HCT116 (cell line): ENCODE results near the gene CAND2. TPM values are rescaled to one million over a fixed set of nuclear protein-coding genes. Genes with fewer than 3 reads are reported as not detected.
"Not testable (repeated sequence)": the region's sequence is repeated elsewhere in the genome, so short reads cannot be mapped to it uniquely, and the experiment has no call there.

Experiments used
- ATAC-seq: fragments of 200-7000 bp; cut with Tn5 transposase; 2 replicates; pipeline ENCODE4 v1.9.1; 2020; ENCODE audit warnings: mild to moderate bottlenecking, moderate library complexity
- BruUV-seq: library from RNA; stranded (reverse); fragments of 400-500 nt; replicated peaks from 2 replicates; lab custom pipeline; 2021; lab: Mats Ljungman, UMichigan
- CTCF ChIA-PET: fragments of 300-600 bp; sonication (Branson Sonifier 250); formaldehyde crosslinking; loops from one replicate; lab custom pipeline; 2021; ENCODE audit warnings: antibody characterized with exemption; lab: Charles Lee
- POLR2A ChIA-PET: fragments of 300-600, 350-600 bp; sonication (Branson Sonifier 250); formaldehyde crosslinking; loops from one replicate; lab custom pipeline; 2021; ENCODE audit warnings: antibody characterized with exemption; lab: Charles Lee
- RAD21 ChIA-PET, 2 experiments: fragments of 300-600 bp; sonication (Branson Sonifier 250); formaldehyde crosslinking; loops; one replicate each; lab custom pipeline; 2023; ENCODE audit warnings: low total read pairs in 2 of 2; ENCODE audit not compliant: uncharacterized antibody in 2 of 2, unreplicated experiment in 2 of 2, low non-redundant PET in 1 of 2; lab: Charles Lee
- DNase-seq: peaks from one replicate; pipeline ENCODE4 v3.0.0-alpha.2; 2010; ENCODE audit warnings: low read depth, low spot score
- H2AFZ ChIP-seq: fragments of 200-600 bp; shearing (Covaris generic), sonication (generic); 2 replicates; pipeline ENCODE4 v1.6.1; 2017; ENCODE audit warnings: low read depth, mixed run types, mixed read lengths, antibody characterized with exemption, low read length; ENCODE audit not compliant: poor library complexity, severe bottlenecking
- H3K27ac ChIP-seq: 2 replicates; pipeline ENCODE4 v1.5.1; 2012; ENCODE audit warnings: low read depth, low read length
- H3K27me3 ChIP-seq: fragments of 200-600 bp; sonication (generic); 2 replicates; pipeline ENCODE4 v1.6.1; 2016; ENCODE audit warnings: mixed run types, low read length, mixed read lengths; ENCODE audit not compliant: insufficient read depth
- H3K36me3 ChIP-seq, 2 experiments: fragments of 200-500 bp in 1 of 2; fragments of 200-600 bp in 1 of 2; sonication (Bioruptor generic) in 1 of 2; sonication (generic) in 1 of 2; 2 replicates each; pipeline versions ENCODE4 v1.5.1 to v1.6.1; 2014 to 2016; ENCODE audit warnings: low read length in 2 of 2, inconsistent platforms in 1 of 2, mixed read lengths in 1 of 2, mixed run types in 1 of 2; ENCODE audit not compliant: insufficient read depth in 2 of 2, control insufficient read depth in 1 of 2
- H3K4me1 ChIP-seq, 2 experiments: fragments of 200-600 bp in 1 of 2; sonication (generic) in 1 of 2; 2 replicates each; pipeline versions ENCODE4 v1.5.1 to v1.6.1; 2012 to 2017; ENCODE audit warnings: low read length in 2 of 2, inconsistent platforms in 1 of 2, mild to moderate bottlenecking in 1 of 2, mixed read lengths in 1 of 2, mixed run types in 1 of 2, moderate library complexity in 1 of 2; ENCODE audit not compliant: insufficient read depth in 2 of 2, control insufficient read depth in 1 of 2
- H3K4me2 ChIP-seq: fragments of 200-600 bp; sonication (generic); 2 replicates; pipeline ENCODE4 v1.6.1; 2017; ENCODE audit warnings: mixed run types, low read length, mixed read lengths
- H3K4me3 ChIP-seq, 2 experiments: fragments of 200-600 bp in 1 of 2; sonication (generic) in 1 of 2; replicated peaks in 1 of 2; 2 replicates each; pipeline ENCODE4 v1.5.1; 2011 to 2016; ENCODE audit warnings: low read length in 2 of 2, control low read depth in 1 of 2, low read depth in 1 of 2, mild to moderate bottlenecking in 1 of 2, mixed read lengths in 1 of 2, mixed run types in 1 of 2
- H3K79me2 ChIP-seq: fragments of 200-600 bp; sonication (generic); 2 replicates; pipeline ENCODE4 v1.6.1; 2017; ENCODE audit warnings: mild to moderate bottlenecking, mixed run types, low read length, moderate library complexity, mixed read lengths; ENCODE audit not compliant: insufficient read depth
- H3K9ac ChIP-seq: fragments of 200-600 bp; sonication (generic); 2 replicates; pipeline ENCODE4 v1.6.1; 2016; ENCODE audit warnings: low read length, mixed read lengths
- H3K9me2 ChIP-seq: fragments of 200-600 bp; sonication (generic), shearing (Covaris generic); 2 replicates; pipeline ENCODE4 v1.6.1; 2017; ENCODE audit warnings: mixed run types, mild to moderate bottlenecking, moderate library complexity; ENCODE audit not compliant: insufficient read depth
- H3K9me3 ChIP-seq, 2 experiments: fragments of 200-500 bp in 1 of 2; fragments of 200-600 bp in 1 of 2; sonication (Bioruptor generic) in 1 of 2; sonication (generic) in 1 of 2; 2 replicates each; pipeline ENCODE4 v1.6.1; 2014 to 2017; ENCODE audit warnings: low read length in 2 of 2, mixed read lengths in 2 of 2, inconsistent platforms in 1 of 2, low read depth in 1 of 2, mild to moderate bottlenecking in 1 of 2, mixed run types in 1 of 2, moderate library complexity in 1 of 2; ENCODE audit not compliant: control insufficient read depth in 1 of 2, insufficient read depth in 1 of 2
- H4K20me1 ChIP-seq: fragments of 200-600 bp; sonication (generic), shearing (Covaris generic); 2 replicates; pipeline ENCODE4 v1.6.1; 2017; ENCODE audit warnings: mixed run types, mild to moderate bottlenecking, moderate library complexity; ENCODE audit not compliant: insufficient read depth
- CTCF ChIP-seq, 3 experiments: fragments of 200-600 bp in 1 of 3; sonication (generic) in 1 of 3; IDR thresholded peaks in 2 of 3; conservative IDR thresholded peaks in 1 of 3; 2 replicates each; pipeline ENCODE4 v1.5.1; 2012 to 2017; ENCODE audit warnings: low read depth in 2 of 3, low read length in 2 of 3, antibody characterized with exemption in 1 of 3, borderline replicate concordance in 1 of 3, control low read depth in 1 of 3, mild to moderate bottlenecking in 1 of 3, mixed read lengths in 1 of 3, mixed run types in 1 of 3, moderate library complexity in 1 of 3; ENCODE audit not compliant: insufficient read depth in 1 of 3
- EGR1 ChIP-seq: IDR thresholded peaks from 2 replicates; pipeline ENCODE4 v1.6.1; 2012; ENCODE audit warnings: low read depth
- RAD21 ChIP-seq: IDR thresholded peaks from 2 replicates; pipeline ENCODE4 v1.6.1; 2012; ENCODE audit warnings: low read depth, mild to moderate bottlenecking
- SP1 ChIP-seq: IDR thresholded peaks from 2 replicates; pipeline ENCODE4 v1.6.1; 2012; ENCODE audit warnings: low read depth
- YY1 ChIP-seq: IDR thresholded peaks from 2 replicates; pipeline ENCODE4 v1.6.1; 2011; ENCODE audit warnings: low read length, low read depth, moderate library complexity, mild to moderate bottlenecking; ENCODE audit not compliant: insufficient replicate concordance; ENCODE audit errors: extremely low read depth
- ZNF274 ChIP-seq: fragments of 200-500 bp; sonication (Bioruptor generic); IDR thresholded peaks from 2 replicates; pipeline ENCODE4 v1.6.1; 2014; ENCODE audit warnings: mild to moderate bottlenecking, low read depth, low read length, inconsistent platforms
- intact Hi-C: fragments of 100-400 bp; cut with micrococcal nuclease; formaldehyde crosslinking; loops from 2 replicates; pipeline ENCODE4 v1.10.0; 2022
- total RNA-seq: library from RNA; stranded (reverse); gene quantifications from one replicate; pipeline ENCODE4 v1.2.1, GENCODE V29; 2021; ENCODE audit not compliant: unreplicated experiment
- TF ChIP-seq, protein P1 (sequence below): IDR thresholded peaks from 2 replicates; pipeline ENCODE4 v1.6.1; 2011; ENCODE audit warnings: mild to moderate bottlenecking, low read length, moderate library complexity; ENCODE audit not compliant: insufficient replicate concordance; ENCODE audit errors: extremely low read depth
- TF ChIP-seq, protein P2 (sequence below): IDR thresholded peaks from 2 replicates; pipeline ENCODE4 v1.6.1; 2012

The CAND2 gene
- total RNA-seq, 1 experiment from 2014 or later, result not detected

DNA sequence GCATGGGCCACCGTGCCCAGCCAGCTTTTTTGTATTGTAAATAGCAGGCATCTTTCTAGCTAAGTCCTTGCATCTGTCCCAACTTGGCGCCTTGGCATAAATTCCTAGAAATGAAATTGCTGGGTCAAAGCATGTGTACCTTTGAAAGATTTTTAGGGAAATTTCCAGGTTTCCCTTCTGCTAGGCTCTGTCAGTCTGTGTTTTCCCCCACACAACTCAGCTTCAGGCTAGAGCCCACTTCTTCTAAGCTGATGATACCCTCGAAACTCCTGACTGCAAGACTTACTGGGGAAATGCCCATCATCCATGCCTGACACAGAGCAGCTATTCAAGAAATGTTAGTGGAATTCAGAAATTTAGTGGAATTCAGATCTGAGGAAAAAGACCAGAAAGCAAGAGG, 55.7 kb downstream of the CAND2 start:
- Histone ChIP-seq H3K79me2 (no peaks in the 10 kb centered on the region), H4K20me1 (no peaks in the 10 kb centered on the region), H2AFZ (no peak overlapping the region), H3K9me2 (no peaks in the 10 kb centered on the region), H3K4me2 (no peak overlapping the region), H3K9me3 (no peaks in the 10 kb centered on the region), H3K4me1 (peaks cover 0 to 4% of the 10 kb centered on the region in 2 experiments; a peak in 1 of 4 replicates), H3K27me3 (peaks cover 9% of the 10 kb centered on the region; the same call in 1 of the 2 replicates), H3K27ac (no peak overlapping the region), H3K4me3 (no peak overlapping the region), H3K9ac (no peak overlapping the region), H3K36me3 (no peaks in the 10 kb centered on the region)
- DNase-seq (no peak), ATAC-seq (no peak)
- intact Hi-C loops, result no loop called here
- POLR2A ChIA-PET, result interaction anchor here (1.7 to 1.8 kb wide), 2 partner anchors 10 to 21 kb away, joined by 4 to 6 read pairs; partner anchors contain the start of gene RPL32
- TF ChIP-seq EGR1, result no peak
- TF ChIP-seq, protein P1, sequence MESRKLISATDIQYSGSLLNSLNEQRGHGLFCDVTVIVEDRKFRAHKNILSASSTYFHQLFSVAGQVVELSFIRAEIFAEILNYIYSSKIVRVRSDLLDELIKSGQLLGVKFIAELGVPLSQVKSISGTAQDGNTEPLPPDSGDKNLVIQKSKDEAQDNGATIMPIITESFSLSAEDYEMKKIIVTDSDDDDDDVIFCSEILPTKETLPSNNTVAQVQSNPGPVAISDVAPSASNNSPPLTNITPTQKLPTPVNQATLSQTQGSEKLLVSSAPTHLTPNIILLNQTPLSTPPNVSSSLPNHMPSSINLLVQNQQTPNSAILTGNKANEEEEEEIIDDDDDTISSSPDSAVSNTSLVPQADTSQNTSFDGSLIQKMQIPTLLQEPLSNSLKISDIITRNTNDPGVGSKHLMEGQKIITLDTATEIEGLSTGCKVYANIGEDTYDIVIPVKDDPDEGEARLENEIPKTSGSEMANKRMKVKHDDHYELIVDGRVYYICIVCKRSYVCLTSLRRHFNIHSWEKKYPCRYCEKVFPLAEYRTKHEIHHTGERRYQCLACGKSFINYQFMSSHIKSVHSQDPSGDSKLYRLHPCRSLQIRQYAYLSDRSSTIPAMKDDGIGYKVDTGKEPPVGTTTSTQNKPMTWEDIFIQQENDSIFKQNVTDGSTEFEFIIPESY, result no peak
- TF ChIP-seq, protein P2, sequence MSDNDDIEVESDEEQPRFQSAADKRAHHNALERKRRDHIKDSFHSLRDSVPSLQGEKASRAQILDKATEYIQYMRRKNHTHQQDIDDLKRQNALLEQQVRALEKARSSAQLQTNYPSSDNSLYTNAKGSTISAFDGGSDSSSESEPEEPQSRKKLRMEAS, result no peak
- no peak for TF ChIP-seq ZNF274
- TF ChIP-seq YY1, result no peak
- no peak for TF ChIP-seq SP1
- no peak for TF ChIP-seq CTCF (IDR thresholded peaks at IDR 0.05 in 2 of 3, conservative IDR thresholded peaks at IDR 0.05 in 1 of 3; ENCODE audit: borderline replicate concordance in 1 of 3, insufficient read depth in 1 of 3, low read depth in 2 of 3, low read length in 2 of 3)
- no peak for TF ChIP-seq RAD21
- RAD21 ChIA-PET, result no interaction called here
- no TSS peak for BruUV-seq
- CTCF ChIA-PET, result interaction anchor here (1.6 kb wide), 1 partner anchor 11 kb away, joined by 8 read pairs; the partner anchor contains the start of gene RPL32

DNA sequence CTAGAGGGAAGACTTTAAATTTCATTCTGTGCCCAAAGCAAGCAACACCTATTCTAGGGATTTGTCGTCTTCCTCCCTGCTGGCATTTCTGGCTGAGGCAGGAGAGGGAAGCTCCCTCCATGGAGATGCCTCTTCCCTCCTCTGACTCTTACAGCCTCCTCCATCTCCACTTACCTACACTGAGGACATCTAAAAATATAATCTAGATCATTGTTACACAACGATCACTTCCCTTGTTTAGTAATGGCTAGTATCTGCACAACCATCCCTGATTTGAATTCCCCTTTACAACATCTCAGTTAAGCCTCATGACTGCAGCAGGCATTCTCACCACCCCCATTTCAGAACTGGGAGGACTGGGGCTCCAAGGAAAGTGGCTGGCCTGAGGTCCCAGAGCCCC, 57.4 kb downstream of the CAND2 start:
- H3K27me3 ChIP-seq, intact Hi-C loops, H4K20me1 ChIP-seq, DNase-seq, H3K9ac ChIP-seq, CTCF ChIA-PET, H3K27ac ChIP-seq, BruUV-seq, H3K4me1 ChIP-seq, H3K4me2 ChIP-seq, H3K9me3 ChIP-seq, H3K36me3 ChIP-seq, H2AFZ ChIP-seq, H3K4me3 ChIP-seq, H3K9me2 ChIP-seq, H3K79me2 ChIP-seq, RAD21 ChIA-PET, ATAC-seq: not testable (repeated sequence)
- POLR2A ChIA-PET, result interaction anchor here (1.0 kb wide), 1 partner anchor 12 kb away, joined by 3 read pairs; no protein-coding TSS in a partner anchor
